IMR-90 (cell line): ENCODE measurements around the gene SCP2D1.

ENCODE experiments used
- BHLHE40 ChIP-seq: fragments of 150-350 bp; IDR thresholded peaks from 2 replicates; pipeline ENCODE4 v1.6.1; 2016; ENCODE audit warnings: mild to moderate bottlenecking, low read depth, low read length
- CEBPB ChIP-seq: IDR thresholded peaks from 2 replicates; pipeline ENCODE4 v1.6.1; 2012; ENCODE audit warnings: low read depth, low read length, improper control_type of control experiment
- CTCF ChIP-seq: conservative IDR thresholded peaks from 2 replicates; pipeline ENCODE4 v1.5.1; 2012; ENCODE audit warnings: mild to moderate bottlenecking, low read depth, low read length, improper control_type of control experiment
- ELK1 ChIP-seq: fragments of 150-350 bp; IDR thresholded peaks from 2 replicates; pipeline ENCODE4 v1.6.1; 2016; ENCODE audit warnings: low read depth, mild to moderate bottlenecking, low read length, moderate library complexity, borderline replicate concordance
- MAFK ChIP-seq: IDR thresholded peaks from 2 replicates; pipeline ENCODE4 v1.6.1; 2012; ENCODE audit warnings: low read depth, low read length, improper control_type of control experiment
- MAZ ChIP-seq: IDR thresholded peaks from 2 replicates; pipeline ENCODE4 v1.6.1; 2012; ENCODE audit warnings: low read depth, mild to moderate bottlenecking, low read length, improper control_type of control experiment, moderate library complexity, borderline replicate concordance
- POLR2A ChIP-seq: IDR thresholded peaks from 2 replicates; pipeline ENCODE4 v1.6.1; 2012; ENCODE audit warnings: mild to moderate bottlenecking, low read depth, low read length
- RAD21 ChIP-seq: IDR thresholded peaks from 2 replicates; pipeline ENCODE4 v1.6.1; 2012; ENCODE audit warnings: low read length, improper control_type of control experiment
- RCOR1 ChIP-seq: IDR thresholded peaks from 2 replicates; pipeline ENCODE4 v1.6.1; 2012; ENCODE audit warnings: mild to moderate bottlenecking, low read length, improper control_type of control experiment; ENCODE audit not compliant: insufficient replicate concordance
- RFX5 ChIP-seq: IDR thresholded peaks from 2 replicates; pipeline ENCODE4 v1.8.0; 2012; ENCODE audit warnings: low read depth, mild to moderate bottlenecking, low read length, moderate library complexity
- SMC3 ChIP-seq: fragments of 150-350 bp; IDR thresholded peaks from 2 replicates; pipeline ENCODE4 v1.6.1; 2016; ENCODE audit warnings: low read depth, mild to moderate bottlenecking, antibody characterized with exemption, low read length, moderate library complexity

GRCh38 chr20:18794428-18794787, 19.2 kb upstream of the SCP2D1 start:
- no peak for TF ChIP-seq CTCF
- no peak for TF ChIP-seq POLR2A
- no peak for TF ChIP-seq MAFK
- no peak for TF ChIP-seq SMC3
- TF ChIP-seq MAZ: no peak
- no peak for TF ChIP-seq ELK1
- TF ChIP-seq RCOR1: no peak
- no peak for TF ChIP-seq RAD21
- no peak for TF ChIP-seq CEBPB
- no peak for TF ChIP-seq RFX5
- no peak for TF ChIP-seq BHLHE40
